Caco-2 (cell line): ENCODE data around the gene GULP1. TPM values are rescaled to one million over a fixed set of nuclear protein-coding genes. Genes with fewer than 3 reads are reported as not detected.

Source experiments
- BruUV-seq: library from RNA; stranded (reverse); fragments of 400-500 nt; replicated peaks from 2 replicates; lab custom pipeline; 2021; lab: Mats Ljungman, UMichigan
- CTCF ChIA-PET: fragments of 300-600 bp; sonication (Branson Sonifier 250); formaldehyde crosslinking; loops from one replicate; lab custom pipeline; 2022; ENCODE audit warnings: antibody characterized with exemption; lab: Charles Lee
- POLR2A ChIA-PET: fragments of 300-600 bp; sonication (Branson Sonifier 250); formaldehyde crosslinking; loops from one replicate; lab custom pipeline; 2022; ENCODE audit warnings: antibody characterized with exemption; lab: Charles Lee
- DNase-seq, 2 experiments: peaks; one replicate each; pipeline versions ENCODE4 v3.0.0 to v3.0.0-alpha.2; 2020 to 2022
- H3K27me3 ChIP-seq: replicated peaks from 2 replicates; pipeline ENCODE4 v1.6.0; 2011; ENCODE audit warnings: low read length; ENCODE audit not compliant: control insufficient read depth, insufficient read depth
- H3K36me3 ChIP-seq: 2 replicates; pipeline ENCODE4 v1.5.1; 2011; ENCODE audit warnings: low read length; ENCODE audit not compliant: control insufficient read depth, insufficient read depth
- H3K4me1 ChIP-seq: fragments of 250-450 bp; sonication (Bioruptor Pico); 2 replicates; pipeline ENCODE4 v1.5.1; 2020; ENCODE audit warnings: mild to moderate bottlenecking
- H3K4me3 ChIP-seq: 2 replicates; pipeline ENCODE4 v1.5.1; 2011; ENCODE audit warnings: low read depth, mild to moderate bottlenecking, control low read depth, low read length
- H3K9me3 ChIP-seq: fragments of 250-450 bp; sonication (Bioruptor Pico); 2 replicates; pipeline ENCODE4 v1.5.1; 2020; ENCODE audit warnings: mild to moderate bottlenecking, moderate library complexity
- H3K27ac Mint-ChIP-seq: one replicate; pipeline ENCODE4 v1.8.0; 2022; ENCODE audit warnings: mixed read lengths; ENCODE audit not compliant: unreplicated experiment
- H3K27me3 Mint-ChIP-seq: one replicate; pipeline ENCODE4 v1.8.0; 2022; ENCODE audit warnings: mixed read lengths; ENCODE audit not compliant: insufficient read depth, unreplicated experiment
- H3K36me3 Mint-ChIP-seq: one replicate; pipeline ENCODE4 v1.8.0; 2022; ENCODE audit warnings: mild to moderate bottlenecking, mixed read lengths; ENCODE audit not compliant: insufficient read depth, unreplicated experiment
- H3K4me1 Mint-ChIP-seq: one replicate; pipeline ENCODE4 v1.8.0; 2022; ENCODE audit warnings: low read depth, mixed read lengths; ENCODE audit not compliant: unreplicated experiment
- H3K4me3 Mint-ChIP-seq: one replicate; pipeline ENCODE4 v1.8.0; 2022; ENCODE audit warnings: mild to moderate bottlenecking, moderate library complexity, mixed read lengths; ENCODE audit not compliant: unreplicated experiment
- H3K9me3 Mint-ChIP-seq: one replicate; pipeline ENCODE4 v1.8.0; 2022; ENCODE audit warnings: mixed read lengths; ENCODE audit not compliant: unreplicated experiment
- intact Hi-C: fragments of 100-400 bp; cut with micrococcal nuclease; formaldehyde crosslinking; loops from one replicate; pipeline ENCODE4 v1.10.0; 2022; ENCODE audit not compliant: unreplicated experiment
- total RNA-seq: library from RNA; stranded (reverse); gene quantifications from 2 replicates; pipeline ENCODE4 v1.2.3, GENCODE V29; 2022
- TF ChIP-seq, protein P1 (sequence below), 2 experiments: fragments of 200-600 bp in 1 of 2; IDR thresholded peaks; 1 replicate in 1 of 2; 2 replicates in 1 of 2; pipeline versions ENCODE4 v1.5.1 to v1.8.0; 2011 to 2022; ENCODE audit warnings: antibody characterized with exemption in 1 of 2, control low read depth in 1 of 2, inconsistent platforms in 1 of 2, low read depth in 1 of 2, low read length in 1 of 2, mild to moderate bottlenecking in 1 of 2, moderate library complexity in 1 of 2; ENCODE audit not compliant: insufficient read depth in 1 of 2, severe bottlenecking in 1 of 2, unreplicated experiment in 1 of 2

The GULP1 gene
- total RNA-seq, 1 experiment from 2014 or later, result 32.4 TPM

DNA sequence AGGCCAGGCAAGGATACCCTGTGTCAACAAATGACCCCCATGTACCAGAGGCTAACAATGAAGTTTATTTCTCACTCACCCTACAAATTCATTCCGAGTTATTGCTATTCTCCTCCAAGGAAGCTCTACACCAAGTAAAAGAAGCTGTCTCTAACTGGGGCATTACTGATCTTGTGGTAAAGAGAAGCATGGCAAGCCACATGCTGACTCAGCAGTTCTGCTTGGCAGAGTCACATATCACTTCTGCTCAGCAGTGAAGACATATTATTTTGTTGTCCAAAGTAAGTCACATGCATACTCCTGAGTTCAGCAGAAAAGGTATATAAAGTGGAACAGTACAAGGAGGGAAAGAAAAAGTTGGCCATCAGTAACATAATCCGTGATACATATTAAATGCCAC lies 315.8 kb downstream of the GULP1 start:
- no peaks in the 10 kb centered on the region for H3K27me3 ChIP-seq
- TF ChIP-seq, protein P1, sequence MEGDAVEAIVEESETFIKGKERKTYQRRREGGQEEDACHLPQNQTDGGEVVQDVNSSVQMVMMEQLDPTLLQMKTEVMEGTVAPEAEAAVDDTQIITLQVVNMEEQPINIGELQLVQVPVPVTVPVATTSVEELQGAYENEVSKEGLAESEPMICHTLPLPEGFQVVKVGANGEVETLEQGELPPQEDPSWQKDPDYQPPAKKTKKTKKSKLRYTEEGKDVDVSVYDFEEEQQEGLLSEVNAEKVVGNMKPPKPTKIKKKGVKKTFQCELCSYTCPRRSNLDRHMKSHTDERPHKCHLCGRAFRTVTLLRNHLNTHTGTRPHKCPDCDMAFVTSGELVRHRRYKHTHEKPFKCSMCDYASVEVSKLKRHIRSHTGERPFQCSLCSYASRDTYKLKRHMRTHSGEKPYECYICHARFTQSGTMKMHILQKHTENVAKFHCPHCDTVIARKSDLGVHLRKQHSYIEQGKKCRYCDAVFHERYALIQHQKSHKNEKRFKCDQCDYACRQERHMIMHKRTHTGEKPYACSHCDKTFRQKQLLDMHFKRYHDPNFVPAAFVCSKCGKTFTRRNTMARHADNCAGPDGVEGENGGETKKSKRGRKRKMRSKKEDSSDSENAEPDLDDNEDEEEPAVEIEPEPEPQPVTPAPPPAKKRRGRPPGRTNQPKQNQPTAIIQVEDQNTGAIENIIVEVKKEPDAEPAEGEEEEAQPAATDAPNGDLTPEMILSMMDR (IDR thresholded peaks at IDR 0.05; ENCODE audit: insufficient read depth in 1 of 2, low read depth in 1 of 2, low read length in 1 of 2, severe bottlenecking in 1 of 2, unreplicated experiment in 1 of 2), result no peak
- intact Hi-C loops, result no loop called here
- peaks cover 3% of the 10 kb centered on the region; the same call in 1 of the 2 replicates for H3K9me3 ChIP-seq
- no peak overlapping the region for H3K27ac Mint-ChIP-seq
- H3K36me3 Mint-ChIP-seq, result no peaks in the 10 kb centered on the region
- H3K4me3 Mint-ChIP-seq, result no peak overlapping the region
- no TSS peak for BruUV-seq
- H3K27me3 Mint-ChIP-seq, result no peaks in the 10 kb centered on the region
- ChIA-PET POLR2A (no interaction called here), CTCF (no interaction called here)
- peaks cover 10% of the 10 kb centered on the region for H3K9me3 Mint-ChIP-seq
- H3K36me3 ChIP-seq, result no peaks in the 10 kb centered on the region
- no peaks in the 10 kb centered on the region for H3K4me1 Mint-ChIP-seq
- H3K4me1 ChIP-seq, result no peaks in the 10 kb centered on the region
- no peak for DNase-seq
- no peak overlapping the region for H3K4me3 ChIP-seq

DNA sequence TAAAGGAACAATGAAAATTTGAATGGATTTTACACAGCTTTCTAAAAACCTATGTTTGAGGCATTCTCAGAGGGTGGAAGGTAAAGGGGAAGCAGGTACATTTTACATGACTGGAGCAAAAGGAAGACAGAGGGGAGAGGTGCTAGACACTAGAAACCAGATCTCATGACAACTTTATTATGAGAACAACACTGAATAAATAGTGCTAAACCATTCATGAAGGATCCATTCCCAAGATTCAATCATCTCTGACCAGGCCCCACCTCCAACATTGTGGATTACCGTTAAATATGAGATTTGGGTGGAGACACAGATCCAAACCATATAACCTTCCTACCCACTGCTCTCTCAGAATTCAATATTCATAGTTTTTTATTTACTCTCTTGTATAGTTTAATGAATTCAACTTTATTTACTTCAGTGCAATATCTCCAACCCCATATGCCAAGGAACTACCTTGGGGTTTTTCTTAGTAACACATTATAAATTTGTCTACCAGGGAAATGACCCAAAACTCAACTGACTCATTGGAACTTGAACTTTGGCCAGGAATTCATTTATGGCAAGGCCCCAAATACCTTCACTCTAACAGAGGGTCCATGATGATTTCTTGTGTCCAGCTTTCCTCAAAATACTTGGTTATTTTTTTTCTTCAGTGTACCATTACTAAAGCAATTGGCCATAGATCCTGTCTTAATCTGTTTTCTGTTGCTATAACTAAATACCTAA lies 317.8 kb downstream of the GULP1 start:
- Mint-ChIP-seq H3K9me3 (peaks cover 10% of the 10 kb centered on the region), H3K4me3 (no peak overlapping the region)

DNA sequence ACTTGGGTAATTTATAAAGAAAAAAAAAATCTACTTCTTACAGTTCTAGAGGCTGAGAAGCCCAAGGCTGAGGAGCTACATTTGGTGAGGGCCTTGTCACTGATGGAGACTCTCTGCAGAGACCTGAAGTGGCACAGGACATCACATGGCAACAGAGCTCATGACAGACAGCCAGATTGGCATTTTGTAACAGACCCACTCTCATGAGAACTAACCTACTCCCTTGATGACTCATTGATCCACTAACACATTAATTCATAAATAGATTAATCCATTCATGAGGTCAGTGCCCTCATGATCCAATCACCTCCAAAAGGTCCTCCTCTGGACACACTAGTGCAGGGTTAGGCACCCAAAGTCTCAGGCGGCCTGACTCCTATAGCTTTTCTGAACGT lies 318.4 kb downstream of the GULP1 start:
- Mint-ChIP-seq H3K36me3 (no peaks in the 10 kb centered on the region), H3K4me3 (no peak overlapping the region), H3K27me3 (no peaks in the 10 kb centered on the region), H3K9me3 (peaks cover 10% of the 10 kb centered on the region), H3K4me1 (no peaks in the 10 kb centered on the region), H3K27ac (no peak overlapping the region)
- Histone ChIP-seq H3K27me3 (no peaks in the 10 kb centered on the region), H3K9me3 (peaks cover 3% of the 10 kb centered on the region; the same call in 1 of the 2 replicates), H3K36me3 (no peaks in the 10 kb centered on the region), H3K4me1 (no peaks in the 10 kb centered on the region), H3K4me3 (no peak overlapping the region)
- DNase-seq, result no peak
- CTCF ChIA-PET, result no interaction called here
- POLR2A ChIA-PET, result no interaction called here
- intact Hi-C loops, result no loop called here
- TF ChIP-seq, protein P1 (IDR thresholded peaks at IDR 0.05; ENCODE audit: insufficient read depth in 1 of 2, low read depth in 1 of 2, low read length in 1 of 2, severe bottlenecking in 1 of 2, unreplicated experiment in 1 of 2), result no peak
- BruUV-seq, result no TSS peak

More for the DNA sequence above, 317.8 kb downstream of the GULP1 start:
- H3K4me3 ChIP-seq, result no peak overlapping the region
- DNase-seq, result no peak
- intact Hi-C loops, result no loop called here
- H3K27me3 ChIP-seq, result no peaks in the 10 kb centered on the region
- TF ChIP-seq, protein P1 (IDR thresholded peaks at IDR 0.05; ENCODE audit: insufficient read depth in 1 of 2, low read depth in 1 of 2, low read length in 1 of 2, severe bottlenecking in 1 of 2, unreplicated experiment in 1 of 2), result no peak
- Mint-ChIP-seq H3K27ac (no peak overlapping the region), H3K4me1 (no peaks in the 10 kb centered on the region), H3K27me3 (no peaks in the 10 kb centered on the region), H3K36me3 (no peaks in the 10 kb centered on the region)
- POLR2A ChIA-PET, result no interaction called here
- no peaks in the 10 kb centered on the region for H3K4me1 ChIP-seq
- H3K9me3 ChIP-seq, result peaks cover 3% of the 10 kb centered on the region; the same call in 1 of the 2 replicates
- BruUV-seq, result no TSS peak
- H3K36me3 ChIP-seq, result no peaks in the 10 kb centered on the region
- CTCF ChIA-PET, result no interaction called here
